A549 (cell line): Measurements from ENCODE around the gene CCDC136. TPM values are rescaled to one million over a fixed set of nuclear protein-coding genes. Genes with fewer than 3 reads are reported as not detected.
A peak's percentile ranks its signal among the peaks of the same experiment; 100 is the strongest.

Experiments
- ATAC-seq, 2 experiments: fragments of 200-7000 bp in 1 of 2; fragments of >200 bp in 1 of 2; cut with Nextera tagmentation in 1 of 2; cut with Tn5 transposase in 1 of 2; 3 replicates each; pipeline versions ENCODE4 v1.8.0 to v1.9.1; 2018 to 2020; ENCODE audit warnings: mild to moderate bottlenecking in 1 of 2, moderate library complexity in 1 of 2
- CTCF ChIA-PET: fragments of 300-600 bp; sonication (Branson Sonifier 250); formaldehyde crosslinking; extraction: SDS; loops from one replicate; lab custom pipeline; 2021; ENCODE audit warnings: antibody characterized with exemption, inconsistent platforms; lab: Yijun Ruan, JAX
- POLR2A ChIA-PET: fragments of 350-600 bp; formaldehyde crosslinking; extraction: SDS; loops from one replicate; lab custom pipeline; 2021; ENCODE audit warnings: antibody characterized with exemption, inconsistent platforms; lab: Yijun Ruan, JAX
- DNase-seq, 2 experiments: peaks; one replicate each; pipeline versions ENCODE4 v3.0.0 to v3.0.0-alpha.2; 2011 to 2016; ENCODE audit warnings: low read depth in 1 of 2, low spot score in 1 of 2
- FAIRE-seq: peaks from 2 replicates; lab custom pipeline; 2011; peaks lifted over from hg19 to GRCh38; lab: Jason Lieb, UNC
- H3K27ac ChIP-seq, 2 experiments: fragments of >200 bp; sonication (Bioruptor Twin); formaldehyde crosslinking; 3 replicates each; pipeline ENCODE4 v1.5.1; 2016 to 2017
- H3K4me1 ChIP-seq: fragments of >200 bp; sonication (Bioruptor Twin); formaldehyde crosslinking; 3 replicates; pipeline ENCODE4 v1.6.1; 2016
- H3K4me2 ChIP-seq: fragments of >200 bp; sonication (Bioruptor Twin); formaldehyde crosslinking; 3 replicates; pipeline ENCODE4 v1.6.1; 2016
- H3K4me3 ChIP-seq: fragments of >200 bp; sonication (Bioruptor Twin); formaldehyde crosslinking; 3 replicates; pipeline ENCODE4 v1.5.1; 2016
- H3K9me3 ChIP-seq: fragments of >200 bp; sonication (Bioruptor Twin); formaldehyde crosslinking; 3 replicates; pipeline ENCODE4 v1.6.1; 2016
- CTCF ChIP-seq: fragments of >200 bp; sonication (Bioruptor Twin); formaldehyde crosslinking; IDR thresholded peaks from 3 replicates; pipeline ENCODE4 v1.5.1; 2016
- EHF ChIP-seq: fragments of 250-450 bp; sonication (Bioruptor Pico); IDR thresholded peaks from 2 replicates; pipeline ENCODE4 v1.5.0; 2020; ENCODE audit warnings: mild to moderate bottlenecking
- FOSB ChIP-seq: fragments of 250-450 bp; sonication (Bioruptor Pico); IDR thresholded peaks from 2 replicates; pipeline ENCODE4 v1.5.0; 2020; ENCODE audit warnings: mild to moderate bottlenecking, moderate library complexity
- FOSL2 ChIP-seq, 2 experiments: fragments of 450-650 bp in 1 of 2; fragments of >200 bp in 1 of 2; sonication (Bioruptor Twin) in 1 of 2; formaldehyde crosslinking; IDR thresholded peaks; 2 replicates each; pipeline versions ENCODE4 v1.5.0 to v1.6.1; 2016 to 2020; ENCODE audit warnings: mild to moderate bottlenecking in 1 of 2, moderate library complexity in 1 of 2
- HDAC2 ChIP-seq: fragments of 200-600 bp; sonication (generic); IDR thresholded peaks from 2 replicates; pipeline ENCODE4 v1.6.1; 2016
- JUN ChIP-seq, 2 experiments: fragments of >200 bp; sonication (Bioruptor Twin); formaldehyde crosslinking; IDR thresholded peaks; 2 replicates in 1 of 2; 3 replicates in 1 of 2; pipeline ENCODE4 v1.6.1; 2016 to 2017
- JUNB ChIP-seq: fragments of >200 bp; sonication (Bioruptor Twin); formaldehyde crosslinking; IDR thresholded peaks from 2 replicates; pipeline ENCODE4 v1.6.1; 2016
- MAFK ChIP-seq: fragments of 450-650 bp; IDR thresholded peaks from 2 replicates; pipeline ENCODE4 v1.6.1; 2014; ENCODE audit not compliant: partially characterized antibody
- MAX ChIP-seq: IDR thresholded peaks from 2 replicates; pipeline ENCODE4 v1.6.1; 2012
- NPAS2 ChIP-seq: fragments of 250-450 bp; sonication (Bioruptor Pico); IDR thresholded peaks from 2 replicates; pipeline ENCODE4 v1.8.0; 2022; ENCODE audit warnings: mild to moderate bottlenecking, moderate library complexity, borderline replicate concordance
- NR3C1 ChIP-seq: fragments of >200 bp; sonication (Bioruptor Twin); formaldehyde crosslinking; IDR thresholded peaks from 3 replicates; pipeline ENCODE4 v1.6.1; 2017
- PHF8 ChIP-seq: fragments of 200-600 bp; sonication (generic); IDR thresholded peaks from 2 replicates; pipeline ENCODE4 v1.6.1; 2016; ENCODE audit warnings: low read depth, mild to moderate bottlenecking, antibody characterized with exemption, moderate library complexity, borderline replicate concordance
- POLR2A ChIP-seq: IDR thresholded peaks from 2 replicates; pipeline ENCODE4 v1.6.1; 2012; ENCODE audit warnings: mild to moderate bottlenecking, low read length
- RAD21 ChIP-seq, 2 experiments: fragments of >200 bp in 1 of 2; sonication (Bioruptor Twin) in 1 of 2; formaldehyde crosslinking in 1 of 2; IDR thresholded peaks in 1 of 2; conservative IDR thresholded peaks in 1 of 2; 2 replicates in 1 of 2; 3 replicates in 1 of 2; pipeline ENCODE4 v1.6.1; 2012 to 2018; ENCODE audit warnings: inconsistent platforms in 1 of 2
- RCOR1 ChIP-seq: fragments of 150-350 bp; IDR thresholded peaks from 2 replicates; pipeline ENCODE4 v1.6.1; 2014; ENCODE audit warnings: antibody characterized with exemption, low read length, low read depth
- RNF2 ChIP-seq: fragments of 200-600 bp; sonication (generic); IDR thresholded peaks from 2 replicates; pipeline ENCODE4 v1.6.1; 2016; ENCODE audit warnings: low read depth, mild to moderate bottlenecking, antibody characterized with exemption, moderate library complexity, borderline replicate concordance
- TFCP2L1 ChIP-seq: fragments of 250-450 bp; sonication (Bioruptor Pico); IDR thresholded peaks from 2 replicates; pipeline ENCODE4 v1.5.0; 2021; ENCODE audit warnings: mild to moderate bottlenecking
- ZFP36 ChIP-seq: fragments of 450-650 bp; IDR thresholded peaks from 2 replicates; pipeline ENCODE4 v1.6.1; 2014; ENCODE audit warnings: borderline replicate concordance; ENCODE audit not compliant: partially characterized antibody
- WGBS: methylation state at CpG from one replicate; pipeline ENCODE4 v1.1.6; 2017; ENCODE audit errors: missing lambda C conversion rate; 5-methylcytosine and 5-hydroxymethylcytosine counted together
- polyA plus RNA-seq, 4 experiments: library from polyadenylated mRNA; depleted of rRNA in 3 of 4; stranded (reverse); fragments of >200 nt; fragmentation: RNase III in 1 of 4; extraction: RNeasy Plus Mini Kit Qiagen cat#74134 plus additional on column Dnase treatment in 1 of 4; gene quantifications; 2 replicates in 3 of 4; 3 replicates in 1 of 4; pipeline ENCODE4 v1.2.3, GENCODE V29; 2011 to 2017
- TF ChIP-seq, protein P1 (sequence below): fragments of 250-450 bp; sonication (Bioruptor Pico); IDR thresholded peaks from 2 replicates; pipeline ENCODE4 v1.5.0; 2021; ENCODE audit warnings: mild to moderate bottlenecking, moderate library complexity, borderline replicate concordance

CCDC136 gene
- polyA plus RNA-seq, 2 of the 4 experiments (the other 2 are of a cell fraction): 4.7 to 5.4 TPM

DNA sequence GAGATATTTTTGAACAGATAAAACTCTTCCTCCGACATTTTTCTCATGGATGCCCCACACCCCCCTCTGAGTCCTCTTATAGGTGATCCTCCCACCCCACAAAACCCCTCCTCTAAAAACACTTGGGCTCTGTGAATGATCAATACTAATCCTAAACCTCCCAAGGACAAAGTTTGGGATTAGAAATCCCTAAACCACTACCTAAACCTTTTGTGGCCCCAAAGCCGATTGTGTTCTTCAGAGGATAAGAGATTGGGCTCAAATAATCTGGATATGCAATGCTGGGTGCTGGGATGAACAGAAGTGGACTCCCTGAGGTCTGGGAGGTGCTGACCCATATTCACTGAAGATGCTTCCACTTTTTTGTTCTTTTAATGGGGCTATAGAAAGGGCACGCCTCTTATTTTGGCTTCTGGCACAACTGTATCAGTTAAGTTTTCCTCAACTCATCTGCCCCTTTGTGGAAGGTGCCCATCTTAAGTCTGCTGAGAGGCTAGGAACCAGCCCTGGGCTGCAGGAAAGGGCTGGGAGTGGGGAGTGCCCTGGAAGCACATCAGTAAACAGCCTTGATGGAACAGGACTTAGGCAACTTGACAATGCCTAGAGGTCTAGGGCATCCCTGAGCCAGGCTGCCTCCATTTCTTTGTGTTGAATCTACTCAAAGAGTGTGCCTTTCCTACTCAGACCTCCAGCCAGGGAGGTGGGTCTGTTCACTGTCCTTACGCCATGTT, 15.9 kb upstream of the CCDC136 start, which contains the start of gene OPN1SW:
OPN1SW (minus strand) TSS at position 51 of the 731 bp plus-strand sequence; CDS start at position 38, 13 bp downstream.
- H3K9me3 ChIP-seq: peaks cover 17% of the 10 kb centered on the region
- ATAC-seq (peak; percentile 15 to 44; a peak in 4 of 6 replicates), DNase-seq (no peak), FAIRE-seq (no peak)
- ChIA-PET CTCF (no interaction called here), POLR2A (no interaction called here)
- no peaks in the 10 kb centered on the region for H3K4me1 ChIP-seq
- no peak within 1 kb of the TSS for H3K27ac ChIP-seq
- 91% methylated on average over 4 of the region's 4 CpGs for WGBS
- no peak for TF ChIP-seq FOSB (CRISPR knock-in tag)
- no peak for TF ChIP-seq MAX
- no peak for TF ChIP-seq HDAC2
- no peak for TF ChIP-seq RNF2
- TF ChIP-seq NR3C1: no peak
- TF ChIP-seq NPAS2 (CRISPR knock-in tag): no peak
- no peak for TF ChIP-seq JUN (IDR thresholded peaks at IDR 0.05)
- TF ChIP-seq POLR2A: no peak
- no peak for TF ChIP-seq EHF (CRISPR knock-in tag)
- TF ChIP-seq ZFP36: no peak
- no peak for TF ChIP-seq MAFK
- TF ChIP-seq RCOR1: no peak
- TF ChIP-seq FOSL2 (IDR thresholded peaks at IDR 0.05): no peak
- TF ChIP-seq FOSL2 (CRISPR knock-in tag; IDR thresholded peaks at IDR 0.05): no peak
- TF ChIP-seq PHF8: no peak
- no peak for TF ChIP-seq JUNB
- H3K4me2 ChIP-seq: no peak within 1 kb of the TSS
- H3K4me3 ChIP-seq: no peak within 1 kb of the TSS

DNA sequence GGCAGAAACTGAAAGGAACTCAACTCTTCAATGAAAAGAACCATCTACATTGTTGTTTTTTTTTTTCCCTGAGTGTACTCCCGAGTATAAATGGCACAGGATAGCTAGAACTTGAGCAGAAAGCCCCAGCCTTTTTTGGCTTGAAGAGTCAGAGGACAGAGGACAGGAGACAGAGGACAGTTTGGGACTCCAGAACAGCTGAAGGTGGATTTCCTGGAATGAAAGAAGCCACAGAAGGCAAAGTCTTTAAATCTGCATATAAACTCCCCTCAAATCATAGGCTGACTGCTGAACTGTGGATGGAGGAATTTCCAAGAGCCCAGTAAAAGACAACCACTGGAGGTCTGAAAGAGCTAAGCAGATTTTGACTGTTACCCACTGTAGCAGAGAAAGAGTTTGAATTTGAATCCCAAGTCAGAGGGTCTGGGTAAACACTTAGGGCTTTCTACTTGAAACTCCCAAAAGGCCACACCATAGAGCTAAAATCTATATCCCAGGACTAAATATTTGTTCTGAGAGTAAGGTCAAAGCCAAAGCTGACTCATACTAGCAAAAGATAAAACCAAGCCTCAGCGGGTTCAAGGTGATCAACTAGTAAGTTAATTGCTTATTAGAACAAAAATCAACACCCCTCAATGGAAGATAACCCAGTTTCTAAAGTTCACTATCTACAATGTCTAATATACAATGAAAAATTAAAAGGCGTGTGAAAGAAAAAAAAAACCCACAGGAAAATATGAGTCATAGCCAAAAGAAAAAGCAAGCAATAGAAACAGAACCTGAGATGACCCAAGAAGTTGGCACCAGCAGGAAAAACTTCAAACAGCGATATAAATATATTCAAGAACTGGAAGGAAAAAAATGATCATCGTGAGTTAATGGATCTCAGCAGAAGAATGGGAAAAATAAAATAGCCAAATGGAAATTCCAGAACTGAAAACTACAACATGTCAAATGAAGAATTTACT, 14.3 kb upstream of the CCDC136 start:
- WGBS: 30% methylated on average over 5 of the region's 5 CpGs
- H3K27ac ChIP-seq: no peak overlapping the region
- no peak overlapping the region for H3K4me3 ChIP-seq
- ATAC-seq (no peak), DNase-seq (no peak), FAIRE-seq (no peak)
- H3K9me3 ChIP-seq: peaks cover 17% of the 10 kb centered on the region
- H3K4me2 ChIP-seq: no peak overlapping the region
- CTCF ChIA-PET: interaction anchor here (0.5 to 1.1 kb wide), 3 partner anchors 10 to 303 kb away, joined by 3 to 5 read pairs (median 3); no protein-coding TSS in a partner anchor
- no peaks in the 10 kb centered on the region for H3K4me1 ChIP-seq
- POLR2A ChIA-PET: interaction anchor here (0.6 kb wide), 1 partner anchor 51 kb away, joined by 3 read pairs; no protein-coding TSS in a partner anchor
- TF ChIP-seq RAD21 (conservative IDR thresholded peaks at IDR 0.05 in 1 of 2, IDR thresholded peaks at IDR 0.05 in 1 of 2): no peak
- no peak for TF ChIP-seq FOSL2 (IDR thresholded peaks at IDR 0.05)
- TF ChIP-seq FOSL2 (CRISPR knock-in tag; IDR thresholded peaks at IDR 0.05): peak; percentile 78

DNA sequence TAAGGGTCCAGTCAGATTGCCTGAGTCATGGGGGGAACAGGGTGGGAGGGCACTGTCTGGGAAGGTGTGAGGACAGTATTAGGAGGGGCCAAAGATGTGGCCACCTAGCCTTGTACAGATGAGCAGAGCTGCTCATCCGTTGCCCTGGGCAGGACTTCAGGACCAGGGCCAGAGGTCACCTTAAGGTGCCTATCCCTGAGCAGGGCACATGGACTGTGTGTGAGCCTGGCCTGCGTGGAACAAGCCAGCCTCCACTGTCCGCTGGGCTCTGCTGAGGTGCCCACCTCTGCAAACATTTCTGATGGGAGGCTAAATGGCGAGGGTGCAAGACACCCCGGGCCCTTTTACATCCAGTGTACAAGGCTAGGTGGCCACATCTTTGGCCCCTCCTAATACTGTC, 12.8 kb upstream of the CCDC136 start:
- CTCF ChIA-PET: interaction anchor here (0.8 kb wide), 1 partner anchor 10 kb away, joined by 4 read pairs; no protein-coding TSS in a partner anchor
- H3K4me2 ChIP-seq: no peak overlapping the region
- ATAC-seq: no peak
- H3K4me3 ChIP-seq: no peak overlapping the region
- TF ChIP-seq FOSL2 (IDR thresholded peaks at IDR 0.05): no peak
- TF ChIP-seq FOSL2 (CRISPR knock-in tag; IDR thresholded peaks at IDR 0.05): no peak
- TF ChIP-seq RCOR1: no peak
- no peak for TF ChIP-seq CTCF
- TF ChIP-seq, protein P1, sequence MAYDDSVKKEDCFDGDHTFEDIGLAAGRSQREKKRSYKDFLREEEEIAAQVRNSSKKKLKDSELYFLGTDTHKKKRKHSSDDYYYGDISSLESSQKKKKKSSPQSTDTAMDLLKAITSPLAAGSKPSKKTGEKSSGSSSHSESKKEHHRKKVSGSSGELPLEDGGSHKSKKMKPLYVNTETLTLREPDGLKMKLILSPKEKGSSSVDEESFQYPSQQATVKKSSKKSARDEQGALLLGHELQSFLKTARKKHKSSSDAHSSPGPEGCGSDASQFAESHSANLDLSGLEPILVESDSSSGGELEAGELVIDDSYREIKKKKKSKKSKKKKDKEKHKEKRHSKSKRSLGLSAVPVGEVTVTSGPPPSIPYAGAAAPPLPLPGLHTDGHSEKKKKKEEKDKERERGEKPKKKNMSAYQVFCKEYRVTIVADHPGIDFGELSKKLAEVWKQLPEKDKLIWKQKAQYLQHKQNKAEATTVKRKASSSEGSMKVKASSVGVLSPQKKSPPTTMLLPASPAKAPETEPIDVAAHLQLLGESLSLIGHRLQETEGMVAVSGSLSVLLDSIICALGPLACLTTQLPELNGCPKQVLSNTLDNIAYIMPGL: no peak
- no peak for TF ChIP-seq TFCP2L1 (CRISPR knock-in tag)
- TF ChIP-seq JUN (IDR thresholded peaks at IDR 0.05): no peak
- TF ChIP-seq, all 56 proteins: peak for 0
- POLR2A ChIA-PET: no interaction called here
- no peak for DNase-seq
- no peaks in the 10 kb centered on the region for H3K4me1 ChIP-seq
- H3K9me3 ChIP-seq: peaks cover 17% of the 10 kb centered on the region
- no peak for FAIRE-seq
- no peak overlapping the region for H3K27ac ChIP-seq
- WGBS: 82% methylated on average over 5 of the region's 5 CpGs
